Astrocyte of the cerebellum (primary cell): Measurements from ENCODE around the gene KHNYN.
"Not testable (repeated sequence)": the region's sequence is repeated elsewhere in the genome, so short reads cannot be mapped to it uniquely, and the experiment has no call there.

Experiments
- DNase-seq: peaks from one replicate; pipeline ENCODE4 v3.0.0-alpha.2; 2011; ENCODE audit warnings: low read depth
- H3K4me3 ChIP-seq: 2 replicates; pipeline ENCODE4 v1.5.1; 2011; ENCODE audit warnings: mild to moderate bottlenecking, low read depth, low read length, moderate library complexity
- in situ Hi-C: cut with HindIII; loops from 2 replicates; pipeline ENCODE4 v1.10.0; 2017; ENCODE audit warnings: low sequenced_read_pairs
- TF ChIP-seq, protein P1 (sequence below): IDR thresholded peaks from 2 replicates; pipeline ENCODE4 v1.5.1; 2012; ENCODE audit warnings: low read length, low read depth, moderate library complexity, mild to moderate bottlenecking; ENCODE audit errors: missing control alignments

The KHNYN gene

DNA sequence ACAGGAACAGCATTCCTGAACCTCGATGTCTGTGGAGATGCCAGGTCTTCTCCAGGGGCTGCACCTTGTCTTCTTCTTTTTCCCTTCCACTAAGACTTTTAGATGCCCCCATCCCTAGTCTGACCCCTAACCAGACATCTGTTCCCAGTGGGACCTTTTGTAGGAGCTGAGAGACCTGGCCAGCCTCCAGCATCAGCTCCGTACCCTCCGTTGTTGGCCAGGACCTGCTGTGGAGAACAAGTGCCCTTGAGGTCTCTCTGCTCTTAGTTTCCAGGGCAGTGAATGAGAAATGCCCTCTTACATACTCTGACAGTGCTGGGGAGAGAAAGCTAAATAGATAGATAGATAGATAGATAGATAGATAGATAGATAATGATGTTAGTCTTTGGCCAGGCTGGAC is 29.6 kb downstream of the KHNYN start:
- TF ChIP-seq, protein P1, sequence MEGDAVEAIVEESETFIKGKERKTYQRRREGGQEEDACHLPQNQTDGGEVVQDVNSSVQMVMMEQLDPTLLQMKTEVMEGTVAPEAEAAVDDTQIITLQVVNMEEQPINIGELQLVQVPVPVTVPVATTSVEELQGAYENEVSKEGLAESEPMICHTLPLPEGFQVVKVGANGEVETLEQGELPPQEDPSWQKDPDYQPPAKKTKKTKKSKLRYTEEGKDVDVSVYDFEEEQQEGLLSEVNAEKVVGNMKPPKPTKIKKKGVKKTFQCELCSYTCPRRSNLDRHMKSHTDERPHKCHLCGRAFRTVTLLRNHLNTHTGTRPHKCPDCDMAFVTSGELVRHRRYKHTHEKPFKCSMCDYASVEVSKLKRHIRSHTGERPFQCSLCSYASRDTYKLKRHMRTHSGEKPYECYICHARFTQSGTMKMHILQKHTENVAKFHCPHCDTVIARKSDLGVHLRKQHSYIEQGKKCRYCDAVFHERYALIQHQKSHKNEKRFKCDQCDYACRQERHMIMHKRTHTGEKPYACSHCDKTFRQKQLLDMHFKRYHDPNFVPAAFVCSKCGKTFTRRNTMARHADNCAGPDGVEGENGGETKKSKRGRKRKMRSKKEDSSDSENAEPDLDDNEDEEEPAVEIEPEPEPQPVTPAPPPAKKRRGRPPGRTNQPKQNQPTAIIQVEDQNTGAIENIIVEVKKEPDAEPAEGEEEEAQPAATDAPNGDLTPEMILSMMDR = no peak

DNA sequence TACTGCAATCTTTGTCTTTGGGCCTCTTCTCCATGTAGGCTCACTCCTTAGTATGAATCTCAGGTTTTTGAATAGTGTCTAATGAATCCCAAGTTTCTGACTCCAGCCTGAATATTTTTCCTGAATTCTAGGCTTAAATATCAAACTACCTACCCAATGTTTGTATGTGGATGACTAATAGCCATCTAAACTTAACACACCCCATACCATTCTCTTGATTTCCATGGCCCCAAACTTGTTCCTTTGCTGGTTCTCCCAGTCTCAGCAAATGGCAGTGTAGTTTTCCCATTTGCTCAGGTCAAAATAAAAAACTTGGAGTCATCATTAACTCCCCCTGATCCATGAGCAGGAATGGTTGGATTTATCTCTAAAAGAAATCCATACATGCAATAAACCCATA is 31.6 kb downstream of the KHNYN start:
- TF ChIP-seq, protein P1 = no peak
- DNase-seq = no peak
- no peak overlapping the region for H3K4me3 ChIP-seq
- in situ Hi-C loops = no loop called here

More for the DNA sequence above, 29.6 kb downstream of the KHNYN start:
- in situ Hi-C loops = no loop called here
- DNase-seq = no peak
- no peak overlapping the region for H3K4me3 ChIP-seq

DNA sequence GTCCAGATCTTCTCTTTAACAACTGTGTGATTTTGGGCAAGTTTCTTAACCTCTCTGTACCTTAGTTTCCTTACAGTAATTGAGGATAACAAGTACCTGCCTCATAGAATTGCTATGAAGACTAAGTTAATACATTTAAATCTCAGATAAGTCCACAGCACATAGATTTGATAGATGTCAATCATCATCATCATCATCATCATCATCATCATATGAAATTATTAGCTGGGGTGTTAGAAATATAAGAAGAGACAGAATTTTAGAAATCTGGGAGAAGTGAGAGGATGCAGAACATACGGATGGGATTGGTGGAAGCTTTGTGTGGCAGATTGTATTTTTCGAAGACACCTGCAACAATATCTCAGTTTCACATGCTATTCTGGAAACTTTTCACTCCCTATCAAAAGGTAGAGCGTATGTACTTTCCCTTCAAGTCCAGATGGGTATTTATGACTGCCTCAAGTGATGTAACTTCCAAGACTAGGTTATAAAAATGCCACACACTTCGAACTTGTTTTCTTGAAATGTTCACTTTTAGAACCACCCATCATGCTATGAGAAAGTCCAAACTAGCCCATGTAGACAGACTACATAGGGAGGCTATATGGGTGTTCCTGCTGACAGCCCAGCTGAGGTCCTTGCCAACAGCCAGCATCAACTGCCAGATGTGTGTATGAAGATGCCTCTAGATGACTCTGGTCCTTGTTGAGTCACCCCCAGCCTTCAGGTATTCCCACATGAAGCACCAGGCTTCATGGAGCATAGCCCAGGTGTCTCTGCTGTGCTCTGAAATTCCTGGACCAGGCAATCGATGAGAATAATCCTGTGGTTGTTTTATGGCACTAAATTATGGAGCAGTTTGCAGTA is 33.5 kb downstream of the KHNYN start:
- TF ChIP-seq, protein P1 = no peak
- H3K4me3 ChIP-seq = no peak overlapping the region
- in situ Hi-C loops = no loop called here
- DNase-seq = no peak

DNA sequence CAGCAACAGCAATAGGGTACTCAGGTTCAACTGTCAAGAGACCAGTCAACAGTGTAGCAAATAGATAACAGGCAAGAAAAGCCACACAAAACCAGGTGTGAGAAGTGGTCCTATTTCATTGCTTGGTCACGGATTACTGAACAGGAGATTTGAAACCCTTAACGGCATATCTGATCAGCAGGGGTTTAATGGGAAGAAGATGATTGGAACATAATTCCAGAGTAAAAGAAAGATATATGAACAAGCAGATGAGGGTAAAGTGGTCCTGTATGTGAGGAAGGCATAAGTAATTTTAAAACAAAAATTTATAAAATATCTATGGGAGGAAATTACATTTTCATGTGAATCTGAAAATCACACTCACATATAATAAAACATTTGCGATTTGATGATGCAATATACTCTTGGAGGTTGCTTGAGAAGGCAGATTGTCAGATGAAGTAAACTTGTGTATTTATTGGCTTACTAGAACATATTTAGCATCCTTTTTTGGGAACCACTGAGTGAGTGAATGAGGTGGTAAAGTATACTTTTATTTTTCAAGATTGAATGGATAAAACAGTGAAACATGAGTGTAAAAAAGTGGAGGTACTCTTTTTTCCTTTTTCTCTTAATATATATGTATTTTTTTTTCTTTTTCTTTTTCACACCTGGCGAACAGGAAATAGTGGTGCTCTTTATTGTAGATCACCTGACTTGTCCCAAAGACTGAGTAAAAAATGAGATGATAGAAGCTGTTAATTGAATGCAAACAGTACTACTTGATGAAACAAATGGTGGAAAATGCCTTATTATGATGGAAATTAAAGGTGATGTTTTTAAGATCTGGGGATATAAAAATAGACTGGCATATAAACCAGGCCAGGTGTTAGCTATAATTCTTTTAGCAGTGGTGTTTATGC is 34.4 kb downstream of the KHNYN start:
- no peak overlapping the region for H3K4me3 ChIP-seq
- in situ Hi-C loops = no loop called here
- TF ChIP-seq, protein P1 = no peak
- no peak for DNase-seq

DNA sequence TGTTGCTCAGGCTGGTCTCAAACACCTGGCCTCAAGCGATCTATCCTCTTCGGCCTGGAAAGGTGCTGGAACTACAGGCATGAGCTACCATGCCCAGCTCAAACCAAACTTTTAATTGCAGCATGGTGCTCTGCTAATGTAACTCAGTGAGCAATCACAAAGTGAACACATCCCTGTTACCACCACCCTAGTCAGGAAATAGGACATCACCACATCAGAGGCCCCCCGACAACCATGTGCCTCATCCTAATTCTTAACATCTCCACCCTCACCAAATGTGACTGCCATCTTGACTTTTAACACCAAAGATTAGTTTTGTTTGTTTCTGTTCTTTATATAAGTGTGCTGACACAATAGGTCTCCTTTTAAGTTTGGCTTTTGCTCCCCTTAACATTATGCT is 35.6 kb downstream of the KHNYN start:
- H3K4me3 ChIP-seq = no peak overlapping the region
- TF ChIP-seq, protein P1 = no peak
- in situ Hi-C loops = no loop called here
- DNase-seq = no peak

DNA sequence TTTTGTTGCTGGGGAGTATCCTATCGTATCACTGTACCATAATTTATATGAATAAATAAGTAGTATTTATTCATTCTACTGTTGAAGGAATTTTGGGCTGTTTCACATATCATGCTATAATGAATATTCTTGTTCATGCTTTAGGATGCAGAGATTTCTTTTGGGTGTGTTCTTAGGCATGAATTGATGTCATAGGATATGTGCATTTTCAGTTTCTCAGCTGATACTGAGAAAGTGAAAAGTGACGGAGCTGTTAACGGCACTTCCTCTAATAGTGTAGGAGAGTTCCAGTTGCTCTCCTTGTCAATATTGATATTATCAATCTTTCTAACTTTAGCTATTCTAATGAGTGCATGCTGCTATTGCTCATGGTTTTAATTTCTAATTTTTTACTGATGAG is 36.1 kb downstream of the KHNYN start:
- DNase-seq = no peak
- no peak overlapping the region for H3K4me3 ChIP-seq
- in situ Hi-C loops = no loop called here
- TF ChIP-seq, protein P1 = no peak

DNA sequence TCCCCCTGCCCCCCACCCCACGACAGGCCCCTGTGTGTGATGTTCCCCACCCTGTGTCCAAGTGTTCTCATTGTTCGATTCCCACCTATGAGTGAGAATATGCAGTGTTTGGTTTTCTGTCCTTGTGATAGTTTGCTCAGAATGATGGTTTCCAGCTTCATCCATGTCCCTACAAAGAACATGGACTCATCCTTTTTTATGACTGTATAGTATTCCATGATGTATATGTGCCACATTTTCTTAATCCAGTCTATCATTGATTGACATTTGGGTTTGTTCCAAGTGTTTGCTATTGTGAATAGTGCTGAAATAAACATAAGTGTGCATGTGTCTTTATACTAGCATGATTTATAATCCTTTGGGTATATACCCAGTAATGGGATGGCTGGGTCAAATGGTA is 40.7 kb downstream of the KHNYN start:
- DNase-seq, in situ Hi-C loops, H3K4me3 ChIP-seq: not testable (repeated sequence)
